MM.1S (cell line): ENCODE measurements around the gene PLXNA2.

Experiments
- DNase-seq: peaks from one replicate; pipeline ENCODE4 v3.0.0-alpha.2; 2015
- H2AFZ ChIP-seq: fragments of 300-600 bp; sonication (generic); 2 replicates; pipeline ENCODE4 v1.6.0; 2016; ENCODE audit warnings: antibody characterized with exemption, low read length
- H3F3A ChIP-seq: fragments of 300-600 bp; sonication (generic); 2 replicates; pipeline ENCODE4 v1.6.1; 2016; ENCODE audit warnings: mild to moderate bottlenecking, antibody characterized with exemption, low read length, moderate library complexity, mixed read lengths; ENCODE audit not compliant: insufficient read depth
- H3K27ac ChIP-seq: fragments of 300-600 bp; sonication (generic); 2 replicates; pipeline ENCODE4 v1.5.1; 2016; ENCODE audit warnings: mild to moderate bottlenecking, low read length
- H3K27me3 ChIP-seq: fragments of 300-600 bp; sonication (generic); replicated peaks from 2 replicates; pipeline ENCODE4 v1.6.0; 2016; ENCODE audit warnings: low read length; ENCODE audit not compliant: insufficient read depth
- H3K36me3 ChIP-seq: fragments of 300-600 bp; sonication (generic); replicated peaks from 2 replicates; pipeline ENCODE4 v1.6.1; 2016; ENCODE audit warnings: mild to moderate bottlenecking, low read length, mixed read lengths; ENCODE audit not compliant: insufficient read depth
- H3K4me1 ChIP-seq: fragments of 300-600 bp; sonication (generic); 2 replicates; pipeline ENCODE4 v1.6.1; 2016; ENCODE audit warnings: low read length, mixed read lengths
- H3K4me2 ChIP-seq: fragments of 300-600 bp; sonication (generic); 2 replicates; pipeline ENCODE4 v1.6.0; 2016; ENCODE audit warnings: low read depth, low read length
- H3K4me3 ChIP-seq: fragments of 300-600 bp; sonication (generic); 2 replicates; pipeline ENCODE4 v1.5.1; 2016; ENCODE audit warnings: low read length, mixed read lengths
- H3K79me2 ChIP-seq: fragments of 300-600 bp; sonication (generic); 2 replicates; pipeline ENCODE4 v1.6.1; 2016; ENCODE audit warnings: mixed run types, low read length, mixed read lengths
- H3K9ac ChIP-seq: fragments of 300-600 bp; sonication (generic); 2 replicates; pipeline ENCODE4 v1.6.1; 2016; ENCODE audit warnings: low read length, mixed read lengths
- H3K9me2 ChIP-seq: fragments of 300-600 bp; sonication (generic); replicated peaks from 2 replicates; pipeline ENCODE4 v1.6.1; 2016; ENCODE audit warnings: mild to moderate bottlenecking, low read length, mixed read lengths; ENCODE audit not compliant: insufficient read depth
- H3K9me3 ChIP-seq: fragments of 300-600 bp; sonication (generic); replicated peaks from 2 replicates; pipeline ENCODE4 v1.6.1; 2016; ENCODE audit warnings: mild to moderate bottlenecking, low read length, mixed read lengths; ENCODE audit not compliant: insufficient read depth
- H4K20me1 ChIP-seq: fragments of 300-600 bp; sonication (generic); 2 replicates; pipeline ENCODE4 v1.6.1; 2016; ENCODE audit warnings: mild to moderate bottlenecking, low read length, moderate library complexity, mixed read lengths; ENCODE audit not compliant: insufficient read depth
- EZH2 ChIP-seq: fragments of 300-600 bp; sonication (generic); optimal IDR thresholded peaks from 2 replicates; pipeline ENCODE3; 2017; ENCODE audit warnings: low read depth, mild to moderate bottlenecking, antibody characterized with exemption, low read length, mixed read lengths
- EZH2phosphoT487 ChIP-seq: fragments of 300-600 bp; sonication (generic); IDR thresholded peaks from 2 replicates; pipeline ENCODE4 v1.6.1; 2018; ENCODE audit warnings: antibody characterized with exemption, low read length
- TF ChIP-seq, protein P1 (sequence below): fragments of 300-600 bp; sonication (generic); IDR thresholded peaks from 2 replicates; pipeline ENCODE4 v1.5.1; 2016; ENCODE audit warnings: antibody characterized with exemption, low read length, mixed read lengths

Gene PLXNA2

DNA sequence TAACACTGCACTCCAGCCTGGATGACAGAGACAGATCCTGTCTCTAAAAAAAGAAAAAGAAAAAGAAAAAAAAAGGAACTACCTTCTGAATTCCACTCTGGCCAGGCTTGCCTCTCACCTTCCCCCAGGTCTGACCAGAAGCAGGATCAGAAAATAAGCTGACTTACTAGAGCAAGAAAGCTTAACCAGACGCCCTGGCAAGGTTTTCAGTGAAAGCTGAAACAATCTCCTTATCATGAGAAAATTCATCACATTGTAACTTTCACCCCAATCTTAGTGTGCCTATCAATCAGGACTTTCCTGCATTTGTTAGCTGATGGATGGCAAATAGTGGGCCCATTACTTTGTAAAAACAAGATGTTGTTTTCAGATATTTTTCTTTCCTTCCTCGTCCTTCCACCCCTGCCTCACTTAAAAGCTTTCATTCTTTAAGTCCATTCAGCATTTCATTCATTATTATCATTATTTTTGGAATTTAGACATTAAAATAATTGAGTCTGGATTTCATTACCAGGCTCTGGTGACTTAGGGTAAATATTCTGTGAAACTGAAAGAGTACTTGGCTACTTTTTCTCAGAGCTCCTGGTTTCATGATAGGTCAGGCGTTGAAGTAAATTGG lies 236.8 kb downstream of the PLXNA2 start:
- Histone ChIP-seq H3K36me3 (no peaks in the 10 kb centered on the region), H3K4me2 (no peak overlapping the region), H3K4me1 (peaks cover 14% of the 10 kb centered on the region), H4K20me1 (no peaks in the 10 kb centered on the region), H3K9me2 (no peaks in the 10 kb centered on the region), H3K9ac (no peak overlapping the region), H3K4me3 (no peak overlapping the region), H3K9me3 (no peaks in the 10 kb centered on the region), H3K79me2 (no peaks in the 10 kb centered on the region), H3K27me3 (no peaks in the 10 kb centered on the region), H2AFZ (no peak overlapping the region), H3K27ac (no peak overlapping the region), H3F3A (no peaks in the 10 kb centered on the region)
- TF ChIP-seq, protein P1, sequence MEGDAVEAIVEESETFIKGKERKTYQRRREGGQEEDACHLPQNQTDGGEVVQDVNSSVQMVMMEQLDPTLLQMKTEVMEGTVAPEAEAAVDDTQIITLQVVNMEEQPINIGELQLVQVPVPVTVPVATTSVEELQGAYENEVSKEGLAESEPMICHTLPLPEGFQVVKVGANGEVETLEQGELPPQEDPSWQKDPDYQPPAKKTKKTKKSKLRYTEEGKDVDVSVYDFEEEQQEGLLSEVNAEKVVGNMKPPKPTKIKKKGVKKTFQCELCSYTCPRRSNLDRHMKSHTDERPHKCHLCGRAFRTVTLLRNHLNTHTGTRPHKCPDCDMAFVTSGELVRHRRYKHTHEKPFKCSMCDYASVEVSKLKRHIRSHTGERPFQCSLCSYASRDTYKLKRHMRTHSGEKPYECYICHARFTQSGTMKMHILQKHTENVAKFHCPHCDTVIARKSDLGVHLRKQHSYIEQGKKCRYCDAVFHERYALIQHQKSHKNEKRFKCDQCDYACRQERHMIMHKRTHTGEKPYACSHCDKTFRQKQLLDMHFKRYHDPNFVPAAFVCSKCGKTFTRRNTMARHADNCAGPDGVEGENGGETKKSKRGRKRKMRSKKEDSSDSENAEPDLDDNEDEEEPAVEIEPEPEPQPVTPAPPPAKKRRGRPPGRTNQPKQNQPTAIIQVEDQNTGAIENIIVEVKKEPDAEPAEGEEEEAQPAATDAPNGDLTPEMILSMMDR, result no peak
- no peak for TF ChIP-seq EZH2
- no peak for TF ChIP-seq EZH2phosphoT487
- DNase-seq, result peak; percentile 34

DNA sequence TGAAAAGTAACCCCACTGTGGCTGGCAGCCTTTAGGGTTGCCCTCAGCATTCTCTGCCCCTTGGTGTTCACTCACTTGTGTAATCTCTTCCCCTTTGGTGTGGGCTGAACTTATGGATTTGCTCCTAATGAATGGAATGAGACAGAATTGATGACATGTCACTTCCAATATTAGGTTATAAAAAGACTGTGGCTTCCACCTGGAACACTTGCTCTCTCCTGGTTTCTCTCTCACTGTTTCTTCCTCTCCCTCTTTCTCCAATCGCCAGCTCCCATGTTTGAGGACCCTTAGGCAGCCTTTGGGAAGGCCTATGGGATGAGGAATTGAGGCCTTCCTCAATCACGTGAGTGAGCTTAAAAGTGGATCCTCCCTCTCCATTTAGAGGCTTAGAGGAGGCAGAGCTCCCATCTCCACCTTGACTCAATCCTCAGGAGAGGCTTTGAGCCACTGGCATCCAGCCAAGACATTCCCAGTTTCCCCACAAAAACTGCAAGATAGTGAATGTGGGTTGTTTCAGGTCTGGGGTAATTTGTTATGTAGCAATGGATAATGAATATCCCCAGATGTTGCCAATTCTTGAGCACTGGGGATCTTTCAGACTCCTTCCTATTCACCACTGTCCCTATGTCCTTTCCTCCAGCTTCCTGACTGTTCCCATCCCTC lies 237.8 kb downstream of the PLXNA2 start:
- Histone ChIP-seq H3K79me2 (no peaks in the 10 kb centered on the region), H3K4me1 (peaks cover 14% of the 10 kb centered on the region), H3K9me2 (no peaks in the 10 kb centered on the region), H4K20me1 (no peaks in the 10 kb centered on the region), H3K27ac (no peak overlapping the region), H2AFZ (no peak overlapping the region), H3K4me3 (no peak overlapping the region), H3F3A (no peaks in the 10 kb centered on the region), H3K9ac (no peak overlapping the region), H3K4me2 (no peak overlapping the region), H3K36me3 (no peaks in the 10 kb centered on the region), H3K27me3 (no peaks in the 10 kb centered on the region), H3K9me3 (no peaks in the 10 kb centered on the region)
- no peak for TF ChIP-seq EZH2phosphoT487
- TF ChIP-seq, protein P1, result no peak
- TF ChIP-seq EZH2, result no peak
- DNase-seq, result no peak

DNA sequence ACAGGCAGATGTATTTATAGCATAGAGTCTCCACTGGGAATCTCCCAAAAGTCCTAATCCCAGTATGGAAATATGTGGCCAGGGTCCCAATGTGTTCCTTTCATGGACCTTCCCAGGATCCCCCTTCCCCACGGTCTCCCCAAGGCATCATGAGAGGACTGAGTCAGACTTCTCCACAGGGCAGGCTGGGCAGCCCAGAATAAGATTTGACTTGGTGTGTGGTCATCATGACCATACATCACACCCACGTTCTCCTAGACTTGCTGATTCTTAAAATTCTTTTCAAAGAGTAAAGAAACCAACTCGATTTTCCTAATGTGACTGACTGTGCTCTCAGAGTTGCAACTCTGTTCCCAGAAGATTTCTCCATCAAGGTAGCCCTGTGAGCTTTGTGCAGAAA lies 239.3 kb downstream of the PLXNA2 start:
- H3K4me3 ChIP-seq, result no peak overlapping the region
- no peaks in the 10 kb centered on the region for H3K9me3 ChIP-seq
- H2AFZ ChIP-seq, result no peak overlapping the region
- H3K9me2 ChIP-seq, result no peaks in the 10 kb centered on the region
- TF ChIP-seq EZH2 (no peak), EZH2phosphoT487 (no peak)
- TF ChIP-seq, protein P1, result no peak
- no peak overlapping the region for H3K27ac ChIP-seq
- no peaks in the 10 kb centered on the region for H3F3A ChIP-seq
- H3K9ac ChIP-seq, result no peak overlapping the region
- DNase-seq, result no peak
- H3K27me3 ChIP-seq, result no peaks in the 10 kb centered on the region
- no peaks in the 10 kb centered on the region for H4K20me1 ChIP-seq
- H3K4me1 ChIP-seq, result peaks cover 14% of the 10 kb centered on the region
- no peak overlapping the region for H3K4me2 ChIP-seq
- H3K36me3 ChIP-seq, result no peaks in the 10 kb centered on the region
- no peaks in the 10 kb centered on the region for H3K79me2 ChIP-seq
